Skeletal muscle cell (primary cell): Measurements from ENCODE around the gene UST.
"Not testable (repeated sequence)": the region's sequence is repeated elsewhere in the genome, so short reads cannot be mapped to it uniquely, and the experiment has no call there.

Source experiments
- DNase-seq: peaks from one replicate; pipeline ENCODE4 v3.0.0-alpha.2; 2010; ENCODE audit warnings: low read depth
- H3K4me3 ChIP-seq: 2 replicates; pipeline ENCODE4 v1.5.1; 2011; ENCODE audit warnings: low read depth, mild to moderate bottlenecking, control low read depth, low read length, moderate library complexity

UST gene

GRCh38 chr6:148854096-148854495 is 107.3 kb downstream of the UST start:
- H3K4me3 ChIP-seq = no peak overlapping the region
- no peak for DNase-seq

DNA sequence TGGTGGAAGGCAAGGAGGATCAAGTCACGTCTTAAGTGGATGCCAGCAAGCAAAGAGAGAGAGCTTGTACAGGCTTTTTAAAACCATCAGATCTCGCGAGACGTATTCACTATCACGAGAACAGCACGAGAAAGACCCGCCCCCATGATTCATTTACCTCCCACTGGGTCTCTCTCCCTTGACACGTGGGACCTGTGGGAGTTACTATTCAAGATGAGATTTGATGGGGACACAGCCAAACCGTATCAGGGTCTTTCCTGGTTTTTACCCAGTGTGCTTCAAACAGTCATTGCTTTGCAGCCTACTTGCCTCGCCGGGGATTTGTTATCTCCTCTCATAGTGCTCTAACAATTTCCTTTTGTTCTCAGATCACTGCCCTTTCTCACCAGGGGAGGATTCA is 108.2 kb downstream of the UST start:
- no peak for DNase-seq
- no peak overlapping the region for H3K4me3 ChIP-seq

DNA sequence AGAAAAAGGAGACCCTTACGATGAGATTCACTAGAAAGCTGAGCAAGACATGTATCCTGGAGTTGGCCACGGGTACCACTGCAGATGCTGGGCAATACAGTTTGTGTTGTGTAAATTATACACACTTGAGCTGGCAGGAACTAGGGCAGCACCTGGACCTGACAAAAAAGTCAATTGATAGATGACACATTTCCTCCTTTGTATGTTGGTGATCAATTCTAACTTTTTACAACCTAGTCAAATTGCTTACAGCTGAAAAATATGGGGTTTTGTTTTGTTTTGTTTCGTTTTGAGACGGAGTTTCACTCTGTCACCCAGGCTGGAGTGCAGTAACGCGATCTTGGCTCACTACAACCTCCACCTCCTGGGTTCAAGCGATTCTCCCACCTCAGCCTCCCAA is 108.9 kb downstream of the UST start:
- H3K4me3 ChIP-seq = no peak overlapping the region
- no peak for DNase-seq

DNA sequence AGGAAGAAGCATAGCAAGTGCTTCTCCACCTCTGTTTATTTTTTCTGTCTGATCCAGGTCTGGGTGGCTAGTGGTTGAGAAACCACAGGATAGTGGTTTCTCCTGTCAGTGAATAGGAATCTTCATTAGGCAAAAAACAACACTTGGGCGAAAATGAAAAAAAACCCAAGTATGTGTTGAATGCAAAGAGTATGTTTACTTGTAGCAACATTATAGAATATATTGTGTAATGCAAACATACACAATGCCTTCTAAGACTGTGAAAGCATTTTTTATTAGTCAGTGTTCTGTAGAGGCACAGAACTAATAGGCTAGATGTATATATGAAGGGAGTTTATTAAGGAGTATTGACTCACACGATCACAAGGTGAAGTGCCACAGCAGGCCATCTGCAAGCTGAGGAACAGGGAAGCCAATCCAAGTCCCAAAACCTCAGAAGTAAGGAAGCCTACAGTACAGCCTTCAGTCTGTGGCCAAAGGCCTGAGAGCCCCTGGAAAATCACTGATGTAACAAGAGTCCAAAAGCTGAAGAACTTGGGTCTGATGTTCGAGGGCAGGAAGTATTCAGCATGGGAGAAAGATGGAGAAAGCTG is 111.1 kb downstream of the UST start:
- H3K4me3 ChIP-seq = no peak overlapping the region
- DNase-seq = peak; percentile 72

- not testable (repeated sequence) for H3K4me3 ChIP-seq, DNase-seq
Measured at GRCh38 chr6:148864132-148864531, 117.3 kb downstream of the UST start.

DNA sequence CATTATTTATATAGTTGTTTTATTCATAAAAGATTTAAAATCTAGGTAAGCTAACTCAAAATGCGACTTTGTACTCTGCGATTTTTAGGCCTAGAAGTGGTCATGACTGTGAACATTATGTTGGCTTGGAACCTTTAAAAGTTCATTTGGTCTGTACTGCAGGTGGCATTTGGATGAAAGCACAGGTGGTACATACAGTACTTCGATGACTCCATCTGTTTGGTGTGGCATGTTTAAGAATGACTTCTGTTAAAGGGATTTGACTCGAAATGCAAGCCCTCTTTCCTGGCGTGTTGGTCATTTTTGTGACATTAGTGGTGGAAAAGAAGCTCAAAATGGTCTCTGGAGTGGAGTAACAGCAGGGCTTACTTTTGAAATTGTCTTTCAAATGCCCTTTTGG is 118.1 kb downstream of the UST start:
- DNase-seq = no peak
- H3K4me3 ChIP-seq = no peak overlapping the region

DNA sequence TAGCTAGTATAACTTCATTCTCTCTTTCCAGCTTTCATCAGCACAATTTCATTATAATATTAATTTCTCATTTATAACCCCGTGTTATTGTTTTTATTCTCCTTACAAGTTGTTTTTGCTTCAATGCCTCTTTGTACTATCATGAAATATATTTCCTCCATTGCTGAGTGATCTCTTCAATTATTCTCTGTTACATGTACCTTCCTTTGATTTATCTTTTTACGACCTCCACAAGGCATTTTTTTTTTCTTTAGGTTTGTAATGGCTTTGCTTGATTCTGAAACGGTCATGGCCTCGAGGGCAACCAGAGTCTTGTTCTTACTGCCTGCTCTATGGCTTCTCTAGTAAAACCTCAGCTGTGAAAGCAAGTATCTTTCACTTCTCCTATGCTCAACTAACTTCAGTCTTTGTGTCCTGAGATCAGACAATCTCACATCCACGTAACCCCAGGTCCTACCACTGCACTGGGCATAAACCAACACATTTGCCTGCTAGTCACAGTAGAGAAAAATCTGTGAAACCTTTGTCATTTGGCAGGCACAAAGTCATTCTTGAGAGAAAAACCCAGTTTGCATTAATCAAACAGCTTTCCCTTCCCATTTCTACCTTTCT is 119.9 kb downstream of the UST start:
- H3K4me3 ChIP-seq = no peak overlapping the region
- no peak for DNase-seq

- H3K4me3 ChIP-seq = no peak overlapping the region
- no peak for DNase-seq
Measured at GRCh38 chr6:148867862-148868261, 121.0 kb downstream of the UST start.

- peak; percentile 45 for DNase-seq
Measured at GRCh38 chr6:148868314-148868713, 121.5 kb downstream of the UST start.

DNA sequence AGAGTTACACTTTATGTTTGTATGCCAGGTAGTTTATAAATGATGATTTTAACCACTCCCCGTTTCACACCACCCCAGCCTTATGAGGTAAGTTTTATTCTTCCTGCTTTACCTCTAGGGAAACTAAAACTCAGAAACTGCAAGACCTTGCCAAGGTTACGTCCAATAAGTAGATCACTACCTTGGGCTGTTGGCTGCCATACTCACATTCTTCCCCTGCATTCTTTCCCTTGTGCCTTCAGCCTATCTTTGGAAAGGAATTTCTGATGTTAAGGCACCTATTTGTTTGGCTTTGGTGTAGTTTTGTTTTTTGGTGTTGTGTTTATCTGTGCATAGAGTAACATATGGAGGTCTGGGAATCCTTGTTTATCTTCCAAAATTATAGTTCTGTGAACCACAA is 122.1 kb downstream of the UST start:
- no peak for DNase-seq
- no peak overlapping the region for H3K4me3 ChIP-seq

More at GRCh38 chr6:148868314-148868713, 121.5 kb downstream of the UST start:
- H3K4me3 ChIP-seq = no peak overlapping the region

DNA sequence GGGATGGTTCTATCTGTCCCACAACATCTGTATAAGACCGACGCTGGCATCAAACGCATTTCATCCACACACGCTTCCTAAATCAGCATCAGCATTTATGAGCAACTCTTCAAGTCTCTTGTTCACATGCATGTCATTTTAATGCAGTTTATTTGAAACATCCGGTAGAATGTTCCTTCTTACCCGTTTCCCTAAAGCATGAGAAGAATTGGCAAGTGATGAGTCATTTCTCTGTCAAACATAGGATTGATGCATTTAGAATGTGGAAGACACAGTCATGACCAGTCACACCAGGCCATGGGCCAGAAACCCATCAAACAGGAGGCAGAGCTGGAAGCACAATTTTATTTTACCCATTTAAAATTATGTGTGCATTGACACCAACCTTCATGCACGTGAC is 122.8 kb downstream of the UST start:
- H3K4me3 ChIP-seq = no peak overlapping the region
- peak; percentile 91 for DNase-seq

DNA sequence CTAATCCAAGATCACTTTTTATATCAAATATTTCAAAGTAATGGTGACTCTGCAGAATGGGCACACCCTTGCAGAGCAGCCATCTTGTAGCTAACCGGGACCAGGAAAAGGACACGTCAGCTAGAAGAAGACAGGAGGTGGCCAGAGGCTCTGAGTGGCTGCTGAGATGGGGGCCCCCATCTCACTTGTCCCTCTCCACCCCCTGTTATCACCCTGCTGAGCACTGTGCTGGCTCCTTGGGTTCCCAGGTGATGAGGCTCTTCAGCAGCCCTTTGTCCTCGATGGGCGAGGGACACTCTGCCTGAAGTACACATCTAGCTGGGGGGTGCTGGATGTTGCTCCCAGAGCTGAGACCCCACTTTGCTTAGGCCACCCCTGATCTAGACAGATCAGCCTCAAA is 126.3 kb downstream of the UST start:
- no peak overlapping the region for H3K4me3 ChIP-seq

DNA sequence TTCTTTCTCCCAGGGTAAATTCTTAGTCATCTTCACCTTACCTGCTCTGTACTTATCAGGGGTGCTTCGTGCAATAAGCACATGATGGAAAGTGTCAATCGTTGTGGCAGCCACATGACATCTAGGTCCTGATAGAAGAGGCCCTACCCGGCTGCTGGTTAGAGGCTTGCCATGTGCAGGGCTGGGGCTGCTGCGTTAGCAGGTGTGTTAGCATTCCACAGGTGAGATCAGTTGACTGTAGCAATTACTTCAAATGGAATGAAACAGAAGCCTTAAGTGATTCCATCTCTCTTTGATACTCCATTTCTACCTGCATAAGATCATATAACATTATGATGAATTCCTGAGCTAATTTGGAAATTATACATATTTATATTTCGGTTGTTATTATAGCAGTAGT is 127.0 kb downstream of the UST start:
- DNase-seq = no peak
- H3K4me3 ChIP-seq = no peak overlapping the region

More for the DNA sequence above, 126.3 kb downstream of the UST start:
- no peak for DNase-seq

- H3K4me3 ChIP-seq = no peak overlapping the region
- no peak for DNase-seq
Measured at GRCh38 chr6:148874698-148875293, 128.0 kb downstream of the UST start.

GRCh38 chr6:148878683-148879082 is 131.9 kb downstream of the UST start:
- H3K4me3 ChIP-seq = no peak overlapping the region
- no peak for DNase-seq

DNA sequence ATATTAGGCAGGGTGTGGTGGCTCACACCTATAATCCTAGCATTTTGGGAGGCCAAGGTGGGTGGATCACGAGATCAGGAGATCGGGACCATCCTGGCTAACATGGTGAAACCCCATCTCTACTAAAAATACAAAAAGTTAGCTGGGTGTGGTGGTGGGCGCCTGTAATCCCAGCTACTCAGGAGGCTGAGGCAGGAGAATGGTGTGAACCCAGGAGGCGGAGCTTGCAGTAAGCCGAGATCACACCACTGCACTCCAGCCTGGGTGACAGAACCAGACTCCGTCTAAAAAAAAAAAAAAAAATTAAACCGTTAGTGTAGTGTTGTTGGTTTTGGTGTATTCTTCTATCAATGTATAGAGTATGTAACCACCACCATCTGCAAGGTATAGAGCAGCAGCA is 133.9 kb downstream of the UST start:
- DNase-seq, H3K4me3 ChIP-seq: not testable (repeated sequence)

- no peak overlapping the region for H3K4me3 ChIP-seq
- DNase-seq = no peak
Measured at GRCh38 chr6:148881593-148882311, 134.9 kb downstream of the UST start.

DNA sequence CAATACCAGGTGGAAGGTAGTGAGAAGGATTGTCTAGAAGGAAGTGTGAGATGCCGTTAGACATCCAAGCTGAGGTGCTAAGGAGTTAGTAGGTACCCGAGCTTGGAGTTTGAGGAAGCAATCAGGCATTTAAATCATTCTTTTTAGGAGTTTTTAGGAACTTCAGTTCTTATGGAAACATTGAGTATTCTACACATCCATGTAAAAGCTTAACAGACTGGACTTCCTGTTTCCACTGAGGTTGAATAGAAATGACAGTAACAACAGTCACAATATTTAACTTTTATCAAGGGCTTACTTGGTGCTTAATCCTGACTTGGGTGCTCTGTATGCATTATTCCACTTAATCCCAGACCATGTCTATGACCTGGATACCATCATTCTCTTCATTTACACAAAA is 136.4 kb downstream of the UST start:
- H3K4me3 ChIP-seq = no peak overlapping the region
- no peak for DNase-seq

GRCh38 chr6:148884461-148884860 is 137.6 kb downstream of the UST start:
- DNase-seq = no peak
- H3K4me3 ChIP-seq = no peak overlapping the region

- H3K4me3 ChIP-seq = no peak overlapping the region
- peak; percentile 66 for DNase-seq
Measured at GRCh38 chr6:148885136-148885865, 138.5 kb downstream of the UST start.
